ENCODE data around the gene GAL3ST1.

GRCh38 chr22:30513462-30513861, 61.0 kb downstream of the GAL3ST1 start:
- TF ChIP-seq CTCF (IDR thresholded peaks at IDR 0.05) (no peak), POLR2A (IDR thresholded peaks at IDR 0.05) (no peak)

All from esophagus squamous epithelium (tissue), 4 donors.